GM12801 (cell line): ENCODE measurements around the gene RABGGTB.

ENCODE experiments used
- TF ChIP-seq, protein P1 (sequence below): IDR thresholded peaks from one replicate; pipeline ENCODE4 v1.5.1; 2011; ENCODE audit warnings: control low read depth; ENCODE audit not compliant: insufficient read length; ENCODE audit errors: extremely low read depth

Gene RABGGTB

DNA sequence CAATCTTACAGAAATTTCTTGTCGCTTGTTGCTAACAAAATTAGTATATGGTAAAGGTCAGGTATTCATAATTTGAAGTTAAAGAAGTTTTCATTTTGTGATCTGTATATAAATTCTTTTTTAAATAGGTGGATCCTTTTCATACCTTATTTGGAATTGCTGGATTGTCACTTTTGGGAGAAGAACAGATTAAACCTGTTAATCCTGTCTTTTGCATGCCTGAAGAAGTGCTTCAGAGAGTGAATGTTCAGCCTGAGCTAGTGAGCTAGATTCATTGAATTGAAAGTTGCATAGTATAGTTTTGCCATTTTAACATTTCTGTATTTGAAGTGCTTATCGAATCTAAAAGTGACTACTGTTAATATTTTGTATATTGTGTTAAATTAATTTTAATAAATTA, 8.3 kb downstream of the RABGGTB start:
- TF ChIP-seq, protein P1, sequence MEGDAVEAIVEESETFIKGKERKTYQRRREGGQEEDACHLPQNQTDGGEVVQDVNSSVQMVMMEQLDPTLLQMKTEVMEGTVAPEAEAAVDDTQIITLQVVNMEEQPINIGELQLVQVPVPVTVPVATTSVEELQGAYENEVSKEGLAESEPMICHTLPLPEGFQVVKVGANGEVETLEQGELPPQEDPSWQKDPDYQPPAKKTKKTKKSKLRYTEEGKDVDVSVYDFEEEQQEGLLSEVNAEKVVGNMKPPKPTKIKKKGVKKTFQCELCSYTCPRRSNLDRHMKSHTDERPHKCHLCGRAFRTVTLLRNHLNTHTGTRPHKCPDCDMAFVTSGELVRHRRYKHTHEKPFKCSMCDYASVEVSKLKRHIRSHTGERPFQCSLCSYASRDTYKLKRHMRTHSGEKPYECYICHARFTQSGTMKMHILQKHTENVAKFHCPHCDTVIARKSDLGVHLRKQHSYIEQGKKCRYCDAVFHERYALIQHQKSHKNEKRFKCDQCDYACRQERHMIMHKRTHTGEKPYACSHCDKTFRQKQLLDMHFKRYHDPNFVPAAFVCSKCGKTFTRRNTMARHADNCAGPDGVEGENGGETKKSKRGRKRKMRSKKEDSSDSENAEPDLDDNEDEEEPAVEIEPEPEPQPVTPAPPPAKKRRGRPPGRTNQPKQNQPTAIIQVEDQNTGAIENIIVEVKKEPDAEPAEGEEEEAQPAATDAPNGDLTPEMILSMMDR, result no peak

DNA sequence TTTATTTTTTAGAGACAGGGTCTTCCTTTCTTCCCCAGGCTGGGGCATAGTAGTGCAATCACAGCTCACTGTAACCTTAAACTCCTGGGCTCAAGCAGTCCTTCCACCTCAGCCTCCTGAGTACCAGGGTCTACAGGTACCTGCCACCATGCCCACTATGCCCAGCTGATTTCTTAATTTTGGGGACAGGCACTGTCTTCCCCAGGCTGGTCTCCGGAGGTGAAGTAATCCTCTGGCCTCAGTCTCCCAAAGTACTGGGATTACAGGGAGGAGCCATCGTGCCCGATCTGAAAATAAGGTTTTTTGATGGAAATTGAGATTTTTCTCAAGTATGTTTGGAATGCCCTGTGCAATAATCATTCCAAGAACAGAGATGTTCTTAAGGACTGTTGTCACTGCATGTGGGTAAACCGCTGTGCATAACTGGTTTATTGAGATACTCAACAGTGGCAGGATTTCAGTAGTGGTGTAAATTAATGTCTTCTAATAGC, 9.7 kb downstream of the RABGGTB start:
- TF ChIP-seq, protein P1, result no peak

DNA sequence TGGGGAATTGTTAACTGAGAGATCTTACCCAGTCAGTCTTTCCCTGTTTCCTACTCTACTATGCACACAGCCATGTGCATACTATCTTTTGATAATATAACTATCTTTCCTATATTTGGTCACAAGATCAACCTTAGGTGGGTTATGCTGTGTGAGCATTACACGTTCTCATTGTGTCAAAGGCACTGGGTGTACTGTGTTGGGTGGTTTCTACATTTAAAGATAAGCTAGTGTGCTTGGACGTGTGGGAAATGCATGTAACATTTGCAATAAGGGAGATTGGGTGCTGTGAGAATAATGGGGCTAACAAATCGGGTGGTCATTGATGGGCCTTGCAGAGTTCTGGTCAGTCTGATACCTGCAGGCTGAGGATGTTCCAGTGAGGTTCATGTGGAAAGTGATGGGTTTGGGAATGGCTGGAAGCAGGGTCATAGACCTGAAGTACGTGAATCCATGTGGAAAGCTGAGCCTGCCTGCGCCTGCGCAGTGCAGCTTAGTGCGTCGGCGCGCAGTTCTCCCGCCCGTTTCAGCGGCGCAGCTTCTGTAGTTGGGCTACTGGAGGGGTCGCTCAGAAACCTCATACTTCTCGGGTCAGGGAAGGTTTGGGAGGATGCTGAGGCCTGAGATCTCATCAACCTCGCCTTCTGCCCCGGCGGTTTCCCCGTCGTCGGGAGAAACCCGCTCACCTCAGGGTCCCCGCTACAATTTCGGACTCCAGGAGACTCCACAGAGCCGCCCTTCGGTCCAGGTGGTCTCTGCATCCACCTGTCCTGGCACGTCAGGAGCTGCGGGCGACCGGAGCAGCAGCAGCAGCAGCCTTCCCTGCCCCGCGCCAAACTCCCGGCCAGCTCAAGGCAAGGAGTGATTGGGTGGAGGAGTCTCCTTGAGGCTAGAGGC, 10.6 kb downstream of the RABGGTB start, which contains the start of gene MSH4:
Gene MSH4 (plus strand): TSS at position 507 of the 897 bp plus-strand sequence. CDS start 104 bp downstream, at position 611.
- TF ChIP-seq, protein P1, result no peak

DNA sequence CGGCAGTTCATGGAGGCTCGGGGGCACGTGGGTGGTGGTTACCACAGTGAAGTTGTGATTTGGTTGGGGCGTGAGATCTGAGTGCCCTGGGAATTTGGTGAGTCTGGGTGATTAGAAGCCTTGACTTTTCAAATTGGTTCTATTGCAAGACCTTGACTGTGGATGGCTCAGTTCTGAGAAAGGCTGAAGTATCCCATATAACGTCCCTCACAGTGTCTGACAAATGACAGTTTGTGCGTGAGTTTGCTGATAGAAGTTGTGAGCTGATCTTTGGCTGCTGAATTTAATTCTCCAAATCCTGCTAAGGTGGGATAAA, 11.2 kb downstream of the RABGGTB start:
- TF ChIP-seq, protein P1, result no peak

DNA sequence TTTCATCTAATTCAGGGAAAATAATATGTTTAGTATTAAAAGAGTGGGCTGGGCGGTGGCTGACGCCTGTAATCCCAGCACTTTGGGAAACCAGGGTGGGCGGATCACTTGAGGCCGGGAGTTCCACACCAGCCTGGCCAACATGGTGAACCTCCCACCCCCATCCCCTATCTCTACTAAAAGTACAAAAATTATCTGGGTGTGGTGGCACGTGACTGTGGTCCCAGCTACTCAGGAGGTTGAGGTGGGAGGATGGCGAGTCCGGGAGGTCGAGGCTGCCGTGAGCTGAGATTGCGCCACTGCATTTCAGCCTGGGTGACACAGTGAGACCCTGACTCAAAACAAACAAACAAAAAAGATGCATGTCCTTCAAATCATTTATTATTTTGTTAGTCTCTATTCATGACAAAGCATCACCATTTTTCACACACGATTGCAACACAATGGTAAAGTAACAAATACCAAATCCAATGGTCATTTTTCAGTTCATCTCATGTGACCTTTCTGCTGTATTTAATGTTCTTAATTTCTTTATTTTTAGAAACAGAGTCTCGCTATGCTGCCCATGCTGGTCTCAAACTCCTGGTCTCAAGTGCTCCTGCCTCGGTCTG, 11.7 kb downstream of the RABGGTB start:
- TF ChIP-seq, protein P1, result no peak

DNA sequence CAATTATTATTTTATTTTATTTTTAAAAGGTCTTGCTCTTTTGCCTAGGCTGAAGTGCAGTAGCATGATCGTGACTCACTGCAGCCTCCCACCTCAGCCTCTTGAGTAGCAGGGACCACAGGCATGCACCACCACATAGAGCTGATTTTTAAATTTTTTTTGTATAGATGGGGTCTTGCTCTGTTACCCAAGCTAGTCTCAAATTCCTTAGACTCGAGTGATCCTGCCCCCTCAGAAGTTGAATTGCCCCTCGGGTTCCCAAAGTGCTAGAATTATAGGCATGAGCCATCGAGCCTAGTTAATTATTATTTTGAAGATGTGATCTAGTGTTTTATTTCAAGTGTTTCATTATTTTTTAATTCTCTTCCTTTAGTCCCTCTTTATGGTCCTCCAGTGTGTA, 22.9 kb downstream of the RABGGTB start:
- TF ChIP-seq, protein P1, result no peak

DNA sequence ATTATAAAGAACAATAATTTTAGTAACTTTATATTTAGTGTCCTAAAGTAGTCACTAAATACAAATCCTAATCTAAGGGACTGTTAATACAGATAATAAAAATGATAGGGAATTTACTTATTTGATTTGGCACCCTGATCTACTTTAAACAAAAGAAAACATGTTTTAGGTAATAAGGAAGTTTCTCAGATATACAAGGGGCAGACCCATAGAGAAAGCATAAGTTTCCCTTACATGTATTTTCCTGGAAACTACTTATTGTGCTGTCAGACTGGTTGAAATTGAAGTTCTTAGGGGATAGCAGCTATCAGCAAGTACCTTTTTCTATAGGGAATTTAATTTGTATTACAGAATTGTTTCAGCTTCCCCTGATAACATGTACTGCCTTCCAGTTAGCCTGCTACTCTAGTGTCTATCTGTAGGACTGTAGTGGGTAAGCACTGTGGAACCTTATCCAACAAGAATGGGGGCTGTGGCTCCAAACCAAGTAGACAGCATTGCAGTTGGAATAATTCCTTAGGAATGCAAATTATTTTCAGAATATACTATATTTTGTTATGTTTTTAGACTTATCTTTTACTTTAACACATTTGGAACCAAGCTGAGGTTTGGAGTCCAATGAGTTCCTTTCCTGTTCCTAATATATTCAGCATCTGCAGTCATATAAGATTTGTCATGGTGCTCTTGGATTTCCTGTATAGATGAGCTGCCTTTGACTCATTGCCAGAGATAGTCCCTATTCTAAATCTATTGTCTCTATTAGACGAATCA, 25.3 kb downstream of the RABGGTB start:
- TF ChIP-seq, protein P1, result no peak
